ENCODE data around the gene NPAS3.

- TF ChIP-seq POLR2AphosphoS5 (IDR thresholded peaks at IDR 0.05; ENCODE audit: borderline replicate concordance, low read depth, low read length) (no peak), EZH2 (IDR thresholded peaks at IDR 0.05) (no peak), FOXP2 (optimal IDR thresholded peaks at IDR 0.05; ENCODE audit: control extremely low read depth, extremely low read length, insufficient read depth) (no peak)
These were observed 262.4 kb downstream of the NPAS3 start for GRCh38 chr14:33201116-33201515.
